SH-SY5Y (cell line): Measurements from ENCODE around the gene SLC18B1.

Source experiments
- GATA2 ChIP-seq: IDR thresholded peaks from 2 replicates; pipeline ENCODE4 v1.6.1; 2011; ENCODE audit warnings: mild to moderate bottlenecking, low read depth, low read length
- GATA3 ChIP-seq: IDR thresholded peaks from 2 replicates; pipeline ENCODE4 v1.6.1; 2011; ENCODE audit warnings: low read depth, mild to moderate bottlenecking, low read length, moderate library complexity

DNA sequence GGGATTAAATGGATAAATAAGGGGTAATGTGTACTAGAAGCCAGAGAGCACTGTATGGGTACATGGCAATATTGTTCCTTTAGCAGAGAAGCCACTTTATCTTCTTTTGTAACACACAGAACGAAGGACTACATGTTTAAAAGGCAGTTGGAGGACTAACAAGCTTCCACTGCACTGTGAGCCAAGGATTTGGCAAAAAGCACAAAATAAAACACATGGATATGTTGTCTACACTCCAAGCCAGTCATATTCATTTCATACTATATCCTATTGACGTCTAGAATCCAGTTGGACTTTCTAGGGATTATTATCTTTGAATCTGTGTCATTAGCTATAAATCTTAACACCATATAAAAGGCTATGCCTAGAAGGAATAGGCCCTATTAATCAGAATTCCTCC lies 3.0 kb downstream of the SLC18B1 start:
- TF ChIP-seq GATA3, result no peak
- TF ChIP-seq GATA2, result no peak
